ENCODE results near the gene RAD23B. TPM values are rescaled to one million over a fixed set of nuclear protein-coding genes. Genes with fewer than 3 reads are reported as not detected.

The RAD23B gene
- total RNA-seq, 2 donors from 2014 or later = 33.3 to 57.4 TPM

GRCh38 chr9:107375001-107375400 is 91.9 kb downstream of the RAD23B start:
- H3K4me1 ChIP-seq (ENCODE audit: control insufficient read depth in 1 of 2, low read depth in 2 of 2) = no peaks in the 10 kb centered on the region
- no peak for TF ChIP-seq CTCF (IDR thresholded peaks at IDR 0.05)
- no peaks in the 10 kb centered on the region for H3K9me3 ChIP-seq
- no peak overlapping the region for H3K4me3 ChIP-seq
- H3K27ac ChIP-seq = no peak overlapping the region
- H3K36me3 ChIP-seq = no peaks in the 10 kb centered on the region
- no peaks in the 10 kb centered on the region for H3K27me3 ChIP-seq (replicated peaks; ENCODE audit: insufficient read depth)
- DNase-seq (ENCODE audit: low spot score) (no peak), ATAC-seq (ENCODE audit: insufficient number of reproducible peaks, low FRiP score, low read depth) (no peak)

- Histone ChIP-seq H3K27me3 (replicated peaks; ENCODE audit: insufficient read depth) (no peaks in the 10 kb centered on the region), H3K4me3 (no peak overlapping the region), H3K4me1 (ENCODE audit: control insufficient read depth in 1 of 2, low read depth in 2 of 2) (no peaks in the 10 kb centered on the region), H3K27ac (no peak overlapping the region), H3K36me3 (no peaks in the 10 kb centered on the region), H3K9me3 (no peaks in the 10 kb centered on the region)
- no peak for DNase-seq (ENCODE audit: low spot score)
- ATAC-seq (ENCODE audit: insufficient number of reproducible peaks, low FRiP score, low read depth) = no peak
- TF ChIP-seq CTCF (IDR thresholded peaks at IDR 0.05) = no peak
Observed at GRCh38 chr9:107375651-107376369, 92.7 kb downstream of the RAD23B start.

- DNase-seq (ENCODE audit: low spot score) (no peak), ATAC-seq (ENCODE audit: insufficient number of reproducible peaks, low FRiP score, low read depth) (no peak)
- TF ChIP-seq CTCF (IDR thresholded peaks at IDR 0.05) = no peak
- H3K4me1 ChIP-seq (ENCODE audit: control insufficient read depth in 1 of 2, low read depth in 2 of 2) = no peaks in the 10 kb centered on the region
- H3K27ac ChIP-seq = no peak overlapping the region
- no peaks in the 10 kb centered on the region for H3K27me3 ChIP-seq (replicated peaks; ENCODE audit: insufficient read depth)
- no peaks in the 10 kb centered on the region for H3K36me3 ChIP-seq
- no peaks in the 10 kb centered on the region for H3K9me3 ChIP-seq
- H3K4me3 ChIP-seq = no peak overlapping the region
Observed at GRCh38 chr9:107378006-107378405, 94.9 kb downstream of the RAD23B start.

Other genes with a start within 250 kb of the RAD23B start
- 100 to 1,000 TPM in 1 of 2 donors, 10 to 100 TPM in 1; 70.6 to 213 TPM for gene KLF4, start 206.5 kb downstream of the RAD23B start, total RNA-seq

All from thoracic aorta (tissue), 2 donors.